GM19099 (cell line): ENCODE data around the gene KRTAP5-6.

ENCODE experiments used
- POLR2A ChIP-seq: IDR thresholded peaks from 3 replicates; pipeline ENCODE4 v1.6.1; 2011; ENCODE audit warnings: low read depth; ENCODE audit not compliant: insufficient read length; ENCODE audit errors: extremely low read depth

The KRTAP5-6 gene

DNA sequence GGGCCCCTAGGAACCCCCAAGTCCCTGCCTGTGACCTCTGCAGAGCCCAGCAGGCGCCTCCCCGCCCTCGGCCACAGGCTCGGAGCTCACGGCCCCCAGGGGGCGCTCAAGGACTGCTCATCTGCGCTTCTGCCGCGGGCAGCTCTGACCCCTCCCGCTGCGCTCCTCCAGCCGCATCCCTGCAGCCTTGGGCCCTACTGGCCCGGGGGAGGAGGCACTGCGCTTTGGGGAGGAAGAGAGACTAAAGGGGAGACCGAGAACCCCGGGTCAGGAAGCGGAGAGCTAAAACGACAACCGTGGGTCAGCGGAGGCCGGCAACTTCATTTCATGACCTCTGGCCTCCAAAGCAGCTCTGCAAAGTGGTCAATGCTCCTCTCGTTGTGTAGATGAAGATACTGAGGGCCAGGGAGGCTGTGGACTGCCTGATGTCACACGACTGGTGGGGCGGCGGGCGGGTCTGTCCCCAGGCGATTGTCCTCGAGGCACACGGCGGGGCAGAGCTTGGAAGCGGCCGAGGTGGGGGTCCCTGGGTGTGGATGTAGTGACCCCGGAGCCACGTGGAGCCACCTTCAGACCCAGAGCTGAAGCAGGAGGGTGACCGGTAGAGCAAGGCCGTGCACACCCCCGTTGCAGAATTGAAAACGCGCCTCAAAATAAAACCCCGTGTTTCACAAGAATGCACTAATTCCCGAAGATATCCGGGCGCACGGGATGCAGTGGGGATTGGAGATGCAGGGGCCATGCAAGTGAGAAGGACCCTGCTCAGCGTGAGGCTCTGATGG is 2.7 kb upstream of the KRTAP5-6 start:
- TF ChIP-seq POLR2A = no peak

DNA sequence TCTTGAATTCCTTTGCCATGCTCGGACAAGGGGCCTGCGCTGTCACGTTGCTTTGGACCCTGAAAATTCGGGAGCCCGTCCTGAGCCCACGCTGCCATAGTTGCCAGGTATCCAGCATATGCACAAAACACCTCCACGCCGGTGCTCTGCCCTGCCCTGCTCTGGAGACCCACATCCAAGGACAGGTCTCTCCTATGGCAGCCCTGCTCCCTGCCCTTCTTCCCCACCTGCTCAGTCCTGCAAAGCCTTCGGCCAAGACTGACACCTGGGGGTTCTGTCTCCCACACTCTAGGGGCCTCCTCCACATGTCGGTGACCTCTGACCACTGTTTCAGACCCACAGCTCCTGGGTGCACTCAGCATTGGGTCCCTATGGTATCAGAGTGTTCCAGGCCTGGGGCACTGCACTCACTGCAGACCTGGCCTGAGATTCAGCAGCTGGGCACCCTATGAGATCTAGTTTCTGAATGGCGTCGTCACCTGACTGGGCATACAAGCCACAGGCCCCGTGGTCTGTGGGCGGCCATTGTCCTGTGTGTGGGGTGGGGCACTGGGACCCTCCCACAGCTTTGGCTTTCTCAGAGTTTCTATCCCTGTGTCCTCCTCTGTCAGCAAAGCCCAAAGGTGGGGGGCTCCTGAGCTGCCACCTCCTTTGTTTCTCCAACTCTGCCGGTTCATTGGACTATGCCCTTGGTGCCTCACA is 2.0 kb upstream of the KRTAP5-6 start:
- no peak for TF ChIP-seq POLR2A

DNA sequence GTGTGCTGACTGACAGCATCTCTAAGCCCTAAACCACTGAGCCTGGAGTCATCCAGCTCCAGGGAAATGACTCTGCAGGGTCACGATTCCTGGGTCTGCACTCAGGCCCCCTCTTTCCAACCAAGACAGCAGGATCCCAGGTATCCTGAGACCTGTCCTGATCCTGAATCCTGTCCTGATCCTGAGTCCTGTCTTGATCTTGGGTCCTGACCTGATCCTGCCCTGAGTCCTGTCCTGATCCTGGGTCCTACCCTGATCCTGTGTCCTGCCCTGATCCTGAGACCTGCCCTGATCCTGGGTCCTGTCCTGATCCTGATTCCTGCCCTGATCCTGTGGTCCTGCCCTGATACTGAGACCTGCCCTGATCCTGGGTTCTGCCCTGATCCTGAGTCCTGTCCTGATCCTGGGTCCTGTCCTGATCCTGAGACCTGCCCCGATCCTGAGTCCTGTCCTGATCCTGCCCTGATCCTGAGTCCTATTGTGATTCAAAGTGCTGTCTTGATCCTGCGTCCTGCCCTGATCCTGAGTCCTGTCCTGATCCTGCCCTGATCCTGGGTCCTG is 1.4 kb upstream of the KRTAP5-6 start:
- no peak for TF ChIP-seq POLR2A

DNA sequence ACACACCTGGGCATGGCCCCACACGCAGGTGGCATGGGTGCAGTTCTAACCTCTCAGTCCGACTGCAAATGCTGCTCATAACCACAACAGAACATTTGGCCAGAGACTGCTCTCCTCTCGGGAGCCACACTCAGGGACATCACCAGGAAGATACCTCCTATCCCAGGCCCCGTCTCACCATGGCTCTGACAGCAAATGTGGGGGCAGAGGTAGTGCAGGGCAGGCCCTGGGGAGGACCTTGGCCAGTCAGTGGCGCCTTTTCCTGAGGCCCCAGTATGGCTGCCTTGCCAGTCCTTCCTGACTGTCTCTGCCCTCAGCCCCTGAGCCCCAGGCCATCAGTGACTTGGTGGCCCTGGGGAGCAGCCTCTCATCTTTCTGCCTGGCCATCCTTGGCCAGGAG is 2.8 kb downstream of the KRTAP5-6 start:
- no peak for TF ChIP-seq POLR2A

DNA sequence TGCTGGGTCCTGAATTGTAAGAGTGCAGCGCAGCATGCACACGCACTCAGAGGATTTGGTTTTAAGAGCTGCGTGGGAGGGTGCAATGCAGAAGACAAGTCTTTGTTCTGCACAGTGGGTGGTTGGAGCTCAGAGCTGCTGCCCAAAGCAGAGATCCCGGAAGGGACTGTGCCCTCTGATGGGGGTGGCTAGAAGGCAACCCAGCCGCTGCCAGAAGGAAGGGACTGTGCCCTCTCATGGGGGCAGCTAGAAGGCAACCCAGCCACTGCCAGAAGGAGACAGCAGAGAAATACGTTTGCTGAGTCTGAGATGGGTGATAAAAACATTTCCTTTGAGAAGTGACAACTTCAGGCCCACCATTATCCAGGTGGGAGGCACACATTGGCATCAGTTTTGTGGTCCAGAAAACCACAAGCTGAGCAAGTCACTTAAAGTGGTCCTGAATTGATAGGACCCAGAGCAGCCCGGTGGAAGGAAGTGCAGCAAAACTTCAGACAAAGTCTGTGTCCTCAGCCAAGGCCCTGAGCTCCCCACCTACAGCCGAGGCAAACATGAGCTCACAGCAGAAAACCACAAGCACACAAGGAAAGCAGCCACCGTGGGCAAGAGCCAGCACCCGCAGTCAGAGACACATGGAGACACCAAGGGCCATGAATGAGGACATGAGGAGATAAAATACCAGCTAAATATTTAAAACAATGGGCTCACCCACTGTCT is 4.3 kb downstream of the KRTAP5-6 start:
- no peak for TF ChIP-seq POLR2A

DNA sequence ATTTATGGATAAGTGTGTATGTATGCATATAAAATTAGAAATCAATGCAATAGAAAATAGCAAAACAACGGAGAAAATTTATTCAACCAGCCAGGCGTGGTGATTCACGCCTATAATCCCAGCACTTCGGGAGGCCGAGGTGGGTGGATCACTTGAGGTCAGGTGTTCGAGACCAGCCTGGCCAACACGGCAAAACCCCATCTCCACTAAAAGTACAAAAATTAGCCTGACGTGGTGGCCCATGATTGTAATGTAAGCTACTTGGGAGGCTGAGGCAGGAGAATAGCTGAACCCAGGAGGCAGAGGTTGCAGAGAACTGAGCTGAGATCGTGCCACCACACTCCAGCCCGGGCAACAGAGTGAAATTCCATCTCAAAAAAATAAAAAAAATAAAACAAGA is 5.5 kb downstream of the KRTAP5-6 start:
- TF ChIP-seq POLR2A = no peak

DNA sequence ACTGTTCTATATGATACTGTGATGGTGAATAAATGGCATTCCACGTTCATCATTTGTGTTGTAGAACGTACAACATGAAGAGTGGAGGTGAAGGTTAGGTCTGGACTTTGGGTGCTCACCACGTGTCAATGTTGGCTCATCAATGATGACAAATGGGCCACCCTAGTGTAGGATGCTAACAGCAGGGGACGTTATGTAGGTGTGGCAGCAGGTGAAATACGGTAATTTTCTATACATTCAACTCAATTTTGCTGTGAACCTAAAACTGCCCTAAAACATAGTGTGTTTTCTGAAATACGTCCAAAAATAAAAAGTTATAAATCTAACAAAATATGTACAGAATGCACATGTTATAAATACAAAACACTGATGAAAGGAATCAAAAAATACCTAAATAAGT is 6.2 kb downstream of the KRTAP5-6 start:
- TF ChIP-seq POLR2A = no peak

DNA sequence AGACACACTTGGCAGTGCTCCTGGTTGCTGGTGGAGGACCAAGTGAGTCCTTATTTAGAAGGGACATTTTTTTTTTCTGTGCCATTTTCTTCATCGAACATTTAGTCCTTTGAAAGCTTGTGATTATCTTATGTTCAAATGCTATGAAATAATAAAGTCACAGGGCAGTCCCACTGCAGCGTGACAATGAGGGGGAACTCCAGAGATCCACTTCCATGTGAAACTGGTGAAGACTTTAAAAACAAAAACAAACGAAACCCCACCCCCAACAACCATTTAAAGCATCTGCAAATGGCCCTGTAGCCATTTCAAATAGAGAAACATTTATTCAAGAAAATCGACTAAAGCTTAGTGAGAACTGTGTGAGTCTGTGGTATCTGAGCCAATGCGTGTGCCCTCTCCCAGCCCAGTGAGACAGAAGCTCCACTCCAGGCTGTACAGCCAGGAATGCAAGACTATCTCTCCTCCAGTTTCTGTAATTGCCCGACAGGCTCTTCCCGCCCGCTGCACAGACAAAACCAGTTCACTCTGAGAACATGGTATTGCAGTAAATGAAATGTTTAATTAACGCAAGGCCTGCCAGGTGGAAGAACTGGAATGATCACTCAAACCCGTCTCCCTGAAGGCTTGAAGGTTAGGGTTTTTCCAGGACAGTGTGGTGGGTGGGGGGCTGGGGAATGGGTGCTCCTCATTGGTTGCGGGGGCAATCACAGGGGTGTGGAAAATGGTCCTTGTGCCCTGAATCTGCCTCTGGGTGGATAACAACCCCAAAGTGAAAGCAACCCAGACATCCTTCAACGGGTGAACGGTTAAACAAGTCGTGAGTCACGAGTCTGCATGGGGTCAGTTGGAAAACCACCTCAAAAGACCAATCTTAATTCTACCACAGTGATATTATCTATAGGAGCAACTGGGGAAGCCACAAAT is 8.4 kb downstream of the KRTAP5-6 start:
- TF ChIP-seq POLR2A = no peak

DNA sequence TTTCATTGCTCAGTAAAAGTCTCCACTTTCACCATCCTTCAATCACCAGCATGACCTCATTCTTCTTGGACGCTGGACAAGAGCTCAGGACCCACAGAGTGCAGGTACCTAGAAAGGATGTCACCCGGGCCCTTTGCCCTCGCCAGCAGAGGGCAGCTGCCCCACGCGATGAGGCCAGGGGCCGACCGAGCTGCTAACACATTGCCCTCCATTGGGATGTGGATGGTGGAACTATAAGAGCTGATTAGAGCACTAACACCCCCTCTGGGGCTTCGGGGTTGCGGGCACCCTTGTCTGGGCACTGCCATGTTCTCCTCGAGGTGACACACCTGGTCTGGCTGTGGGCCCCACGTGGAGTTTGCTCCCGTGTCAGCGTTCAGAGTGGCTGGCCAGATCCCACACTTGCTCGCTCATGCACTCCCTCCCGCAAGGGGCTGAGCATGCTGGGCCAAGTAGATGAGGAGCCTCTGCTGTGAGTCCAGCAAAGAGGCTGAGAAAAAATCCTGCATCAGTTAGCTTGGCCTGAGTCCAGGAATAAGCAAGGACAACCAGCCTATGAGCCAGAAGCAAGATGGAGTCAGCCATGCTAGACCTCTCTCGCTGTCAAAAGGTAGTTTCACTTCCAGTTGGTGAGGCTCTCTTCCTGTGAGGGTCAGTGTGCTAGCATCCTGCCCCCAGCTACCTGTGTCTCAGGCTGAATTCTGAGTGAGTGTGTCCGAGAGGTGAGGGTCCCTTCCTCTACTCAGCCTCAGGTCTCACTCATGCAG is 9.8 kb downstream of the KRTAP5-6 start:
- no peak for TF ChIP-seq POLR2A

DNA sequence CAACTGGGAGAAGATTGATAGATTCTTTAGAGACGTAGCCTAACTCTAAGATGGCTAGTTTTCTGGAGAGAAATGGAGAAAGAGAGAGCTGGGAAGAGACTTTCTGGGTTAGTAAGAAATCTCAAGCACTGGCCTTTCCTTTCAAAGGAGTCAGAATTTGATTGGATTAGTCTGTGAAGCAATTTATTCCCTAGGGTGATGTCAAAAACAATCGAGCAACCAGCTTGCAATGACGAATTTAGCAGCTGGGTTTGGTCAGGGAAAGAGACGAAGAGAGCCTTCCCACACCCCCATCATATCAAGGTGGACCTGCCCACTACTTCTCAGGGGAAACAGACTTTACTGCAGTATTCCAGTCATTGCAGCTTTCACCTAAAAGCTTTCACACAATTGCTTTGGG is 10.8 kb downstream of the KRTAP5-6 start:
- no peak for TF ChIP-seq POLR2A

DNA sequence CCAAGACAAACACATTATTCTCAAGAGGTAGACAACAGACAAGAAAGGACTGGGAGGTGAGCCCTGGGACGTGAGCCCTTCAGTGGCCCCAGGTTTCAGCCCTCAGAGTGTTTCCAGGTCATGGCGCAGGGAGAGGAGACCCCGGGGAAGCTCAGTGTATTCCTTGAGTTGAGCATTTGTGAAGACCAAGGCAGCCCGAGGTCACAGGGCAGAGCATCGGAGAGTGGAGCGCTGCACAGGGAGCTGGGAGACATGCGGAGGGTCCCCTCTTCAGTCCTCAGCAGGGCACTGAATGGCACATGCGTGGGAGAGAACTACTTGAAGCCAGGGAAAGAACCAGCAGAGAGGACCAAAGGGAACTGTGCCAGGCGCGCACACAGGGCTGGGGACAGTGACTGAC is 11.7 kb downstream of the KRTAP5-6 start:
- TF ChIP-seq POLR2A = no peak

DNA sequence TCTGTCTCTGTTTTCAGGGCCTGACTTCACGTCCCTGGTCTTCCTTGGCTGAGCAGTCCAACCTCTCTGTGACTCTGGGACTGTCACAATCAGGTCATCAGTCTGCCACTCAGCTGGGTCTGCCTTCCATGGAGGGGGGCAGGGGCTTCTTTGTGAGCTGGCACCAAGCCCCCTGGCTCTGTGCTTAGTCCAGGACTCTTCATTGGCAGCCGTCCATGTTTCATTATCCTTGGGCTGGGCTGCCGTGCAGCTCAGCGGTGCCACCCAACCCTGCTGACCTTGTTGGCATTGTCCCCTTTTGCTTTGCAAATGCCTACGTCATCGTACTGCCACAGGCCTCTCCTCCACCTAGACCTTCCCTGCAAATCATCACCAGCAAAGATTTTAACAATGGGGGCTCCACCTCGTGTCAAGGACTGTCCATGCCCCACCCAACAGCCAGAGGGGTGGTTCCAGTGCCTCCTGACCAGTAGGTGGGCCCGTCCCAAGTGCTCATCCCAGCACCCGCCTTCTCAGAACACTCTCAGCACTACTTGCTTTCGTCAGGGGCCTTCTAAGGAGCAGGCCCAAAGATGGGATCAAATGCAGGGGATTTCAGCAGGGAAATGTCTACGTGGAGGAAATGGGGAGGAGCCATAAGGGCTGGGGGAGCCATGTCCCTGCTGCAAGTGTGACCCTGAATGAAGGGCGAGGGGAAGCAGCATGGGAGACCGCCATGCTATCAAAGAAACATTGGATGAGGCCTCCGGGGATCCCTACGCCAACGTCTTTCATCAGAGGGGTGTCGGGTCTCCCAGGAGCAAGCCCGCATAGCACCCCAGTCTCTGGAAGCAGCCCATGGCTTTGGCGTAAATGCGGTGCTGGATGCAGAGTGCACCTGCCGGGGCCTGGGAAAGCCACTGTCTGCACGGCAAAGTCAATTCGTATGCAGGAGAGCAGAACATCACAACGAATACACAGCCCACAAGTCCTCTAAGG is 18.2 kb downstream of the KRTAP5-6 start:
- no peak for TF ChIP-seq POLR2A

DNA sequence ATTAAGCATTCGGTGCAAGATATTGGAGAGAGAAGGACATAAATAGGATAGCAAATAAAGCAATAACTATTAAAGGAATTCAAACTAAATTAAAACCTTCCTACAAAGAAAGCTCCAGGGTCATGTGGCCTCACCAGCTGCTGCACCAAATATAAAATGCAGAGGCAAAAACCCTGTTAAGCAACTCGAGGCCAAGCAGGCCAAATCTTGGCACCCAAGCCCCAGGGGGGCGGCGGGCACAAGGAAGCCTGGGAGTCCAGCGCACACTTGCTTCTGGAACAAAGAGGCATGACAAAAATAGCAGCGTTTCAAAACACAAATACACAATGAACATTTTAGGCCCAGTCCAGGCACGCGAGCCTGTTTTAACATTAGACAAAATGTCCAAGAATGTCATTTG is 20.8 kb downstream of the KRTAP5-6 start:
- TF ChIP-seq POLR2A = no peak
